H9 (cell line): ENCODE data around the gene SNRPA1. TPM values are rescaled to one million over a fixed set of nuclear protein-coding genes. Genes with fewer than 3 reads are reported as not detected.
A peak's percentile ranks its signal among the peaks of the same experiment; 100 is the strongest.

ENCODE experiments used
- DNase-seq: peaks from one replicate; pipeline ENCODE4 v3.0.0-alpha.2; 2017
- H2AFZ ChIP-seq: one replicate; pipeline ENCODE4 v1.6.1; 2013; ENCODE audit warnings: mild to moderate bottlenecking, low read length, control low read depth, moderate library complexity
- H2AK5ac ChIP-seq: 2 replicates; pipeline ENCODE4 v1.6.1; 2013; ENCODE audit warnings: low read length, control low read depth, mixed read lengths; ENCODE audit not compliant: insufficient read length
- H2BK120ac ChIP-seq: one replicate; pipeline ENCODE4 v1.6.1; 2013; ENCODE audit warnings: low read depth, mild to moderate bottlenecking, low read length, control low read depth, inconsistent platforms; ENCODE audit not compliant: poor library complexity, severe bottlenecking
- H2BK12ac ChIP-seq: 2 replicates; pipeline ENCODE4 v1.6.1; 2013; ENCODE audit warnings: low read length, control low read depth, mixed read lengths, low read depth; ENCODE audit not compliant: insufficient read length
- H2BK15ac ChIP-seq: 2 replicates; pipeline ENCODE4 v1.6.1; 2013; ENCODE audit warnings: low read depth, low read length, control low read depth
- H2BK20ac ChIP-seq: one replicate; pipeline ENCODE4 v1.6.1; 2013; ENCODE audit warnings: low read depth, mild to moderate bottlenecking, low read length, control low read depth, inconsistent platforms; ENCODE audit not compliant: poor library complexity, severe bottlenecking
- H2BK5ac ChIP-seq: 2 replicates; pipeline ENCODE4 v1.6.1; 2013; ENCODE audit warnings: low read length, control low read depth, mixed read lengths; ENCODE audit not compliant: insufficient read length
- H3K14ac ChIP-seq: 2 replicates; pipeline ENCODE4 v1.6.1; 2013; ENCODE audit warnings: low read length, control low read depth; ENCODE audit not compliant: insufficient read depth
- H3K18ac ChIP-seq: 2 replicates; pipeline ENCODE4 v1.6.1; 2013; ENCODE audit warnings: low read depth, mild to moderate bottlenecking, mixed read lengths, low read length, control low read depth; ENCODE audit not compliant: insufficient read length
- H3K23ac ChIP-seq: 2 replicates; pipeline ENCODE4 v1.6.1; 2013; ENCODE audit warnings: low read length, control low read depth, mixed read lengths, low read depth; ENCODE audit not compliant: insufficient read length
- H3K23me2 ChIP-seq: 2 replicates; pipeline ENCODE4 v1.6.1; 2013; ENCODE audit warnings: low read depth, mild to moderate bottlenecking, mixed read lengths, low read length, control low read depth; ENCODE audit not compliant: insufficient read length, poor library complexity, severe bottlenecking
- H3K27ac ChIP-seq: 2 replicates; pipeline ENCODE4 v1.5.1; 2013; ENCODE audit warnings: low read length, control low read depth, mixed read lengths, low read depth; ENCODE audit not compliant: insufficient read length
- H3K27me3 ChIP-seq: 2 replicates; pipeline ENCODE4 v1.6.1; 2013; ENCODE audit warnings: low read length, control low read depth, inconsistent platforms; ENCODE audit not compliant: insufficient read depth
- H3K4ac ChIP-seq: 2 replicates; pipeline ENCODE4 v1.6.1; 2013; ENCODE audit warnings: low read depth, mild to moderate bottlenecking, control low read depth, inconsistent platforms, low read length, moderate library complexity
- H3K4me1 ChIP-seq: 2 replicates; pipeline ENCODE4 v1.6.1; 2013; ENCODE audit warnings: low read length, control low read depth, inconsistent platforms; ENCODE audit not compliant: insufficient read depth
- H3K4me2 ChIP-seq: 2 replicates; pipeline ENCODE4 v1.6.1; 2013; ENCODE audit warnings: low read length, control low read depth, mixed read lengths; ENCODE audit not compliant: insufficient read length, insufficient read depth
- H3K56ac ChIP-seq: 2 replicates; pipeline ENCODE4 v1.6.1; 2013; ENCODE audit warnings: low read depth, mild to moderate bottlenecking, mixed read lengths, low read length, control low read depth; ENCODE audit not compliant: insufficient read length
- H3K79me1 ChIP-seq: 2 replicates; pipeline ENCODE4 v1.6.1; 2013; ENCODE audit warnings: low read depth, mild to moderate bottlenecking, moderate library complexity, low read length, control low read depth, inconsistent platforms; ENCODE audit not compliant: insufficient read depth, poor library complexity, severe bottlenecking
- H3K79me2 ChIP-seq: 2 replicates; pipeline ENCODE4 v1.6.1; 2013; ENCODE audit warnings: low read length, control low read depth, inconsistent platforms; ENCODE audit not compliant: insufficient read depth
- H3K9ac ChIP-seq: 2 replicates; pipeline ENCODE4 v1.6.1; 2013; ENCODE audit warnings: low read length, control low read depth, mixed read lengths; ENCODE audit not compliant: insufficient read length; ENCODE audit errors: extremely low read depth
- H3K9me3 ChIP-seq: one replicate; pipeline ENCODE4 v1.6.1; 2013; ENCODE audit warnings: low read depth, low read length, inconsistent platforms; ENCODE audit not compliant: control insufficient read depth
- H3T11ph ChIP-seq: one replicate; pipeline ENCODE4 v1.6.1; 2013; ENCODE audit warnings: mild to moderate bottlenecking, low read length, control low read depth, inconsistent platforms
- H4K20me1 ChIP-seq: one replicate; pipeline ENCODE4 v1.6.1; 2013; ENCODE audit not compliant: control insufficient read depth, insufficient read length, insufficient read depth
- H4K5ac ChIP-seq: 2 replicates; pipeline ENCODE4 v1.6.1; 2013; ENCODE audit warnings: low read depth, mild to moderate bottlenecking, mixed read lengths, low read length, control low read depth; ENCODE audit not compliant: insufficient read length
- H4K8ac ChIP-seq: replicated peaks from 2 replicates; pipeline ENCODE4 v1.6.1; 2013; ENCODE audit warnings: low read length, control low read depth, mixed read lengths, low read depth; ENCODE audit not compliant: insufficient read length
- H4K91ac ChIP-seq: 2 replicates; pipeline ENCODE4 v1.6.1; 2013; ENCODE audit warnings: low read depth, mild to moderate bottlenecking, moderate library complexity, mixed read lengths, low read length, control low read depth; ENCODE audit not compliant: insufficient read length
- H3K27ac Mint-ChIP-seq, 3 experiments: 2 replicates in 2 of 3; 3 replicates in 1 of 3; pipeline ENCODE4 v1.8.0; 2020 to 2021; ENCODE audit warnings: mixed read lengths in 3 of 3, mild to moderate bottlenecking in 1 of 3, moderate library complexity in 1 of 3
- H3K27me3 Mint-ChIP-seq: 2 replicates; pipeline ENCODE4 v1.8.0; 2021; ENCODE audit warnings: low read depth, mild to moderate bottlenecking, moderate library complexity, mixed read lengths
- H3K36me3 Mint-ChIP-seq, 3 experiments: 2 replicates in 2 of 3; 3 replicates in 1 of 3; pipeline ENCODE4 v1.8.0; 2020 to 2021; ENCODE audit warnings: low read depth in 3 of 3, mixed read lengths in 3 of 3; ENCODE audit not compliant: insufficient read depth in 1 of 3
- H3K4me1 Mint-ChIP-seq, 2 experiments: 2 replicates each; pipeline ENCODE4 v1.8.0; 2020; ENCODE audit warnings: mixed read lengths in 2 of 2
- H3K4me3 Mint-ChIP-seq, 2 experiments: 2 replicates in 1 of 2; 3 replicates in 1 of 2; pipeline ENCODE4 v1.8.0; 2020 to 2021; ENCODE audit warnings: mild to moderate bottlenecking in 2 of 2, mixed read lengths in 2 of 2, moderate library complexity in 1 of 2
- H3K9me3 Mint-ChIP-seq, 2 experiments: 2 replicates in 1 of 2; 3 replicates in 1 of 2; pipeline ENCODE4 v1.8.0; 2020; ENCODE audit warnings: mild to moderate bottlenecking in 2 of 2, mixed read lengths in 2 of 2, moderate library complexity in 1 of 2
- WGBS: extraction: QIAGEN DNeasy Blood & Tissue Kit; methylation state at CpG from one replicate; pipeline ENCODE4 v1.1.7; 2013; ENCODE audit warnings: missing lambda C conversion rate, low lambda C conversion rate, mixed read lengths; ENCODE audit not compliant: insufficient read length; ENCODE audit errors: extremely low coverage; 5-methylcytosine and 5-hydroxymethylcytosine counted together
- total RNA-seq: library from RNA; stranded (reverse); gene quantifications from 2 replicates; pipeline ENCODE4 v1.2.1, GENCODE V29; 2021
- TF ChIP-seq, protein P1 (sequence below): fragments of 200-600 bp; sonication (generic); conservative IDR thresholded peaks from 3 replicates; pipeline ENCODE4 v1.8.0; 2021; ENCODE audit warnings: antibody characterized with exemption, mild to moderate bottlenecking

SNRPA1 gene
- total RNA-seq, 1 experiment from 2014 or later, result 145 TPM

DNA sequence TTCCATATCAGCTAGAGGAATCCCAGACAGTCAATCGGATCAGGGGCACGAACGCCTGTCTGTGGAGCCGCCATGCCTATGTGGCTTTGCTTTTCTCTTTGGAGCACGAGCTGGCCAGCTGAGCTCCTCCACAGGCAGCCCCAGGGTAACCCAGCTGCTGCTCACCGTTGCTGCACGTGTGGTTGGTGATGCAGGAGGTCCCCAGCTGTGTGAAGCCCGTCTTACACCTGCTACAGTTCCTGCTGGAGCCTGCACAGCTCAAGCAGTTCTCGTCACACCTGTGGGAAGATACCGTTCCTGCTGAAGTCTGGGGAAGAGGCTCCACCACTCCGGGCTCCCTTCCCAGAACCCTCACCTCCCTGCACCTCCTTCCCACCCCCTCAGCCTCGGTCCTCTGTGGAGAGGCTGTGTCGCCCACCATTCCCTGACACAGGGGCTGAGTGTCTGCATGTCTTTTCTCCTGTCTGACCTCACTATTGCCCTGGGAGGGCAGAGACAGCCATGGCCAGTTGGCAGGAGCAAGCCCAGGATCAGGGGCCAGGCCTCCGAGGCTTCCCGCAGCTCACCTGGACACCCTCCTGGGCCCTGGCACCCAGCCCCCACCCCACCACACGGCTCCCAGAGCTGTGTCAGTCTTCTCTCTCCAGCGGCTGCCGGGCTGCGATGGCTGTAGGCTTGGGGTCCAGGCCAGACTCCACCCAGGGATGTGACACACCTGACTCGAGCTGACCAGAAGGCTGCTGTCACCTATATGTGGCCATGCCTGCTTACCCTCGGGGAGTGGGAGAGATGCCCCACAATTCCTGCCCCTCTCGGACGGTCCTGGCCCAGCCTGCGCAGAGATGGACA is 12.2 kb upstream of the SNRPA1 start:
- no peaks in the 10 kb centered on the region for H3K79me2 ChIP-seq
- H3K4me2 ChIP-seq, result no peak overlapping the region
- H3K23me2 ChIP-seq, result no peaks in the 10 kb centered on the region
- no peak overlapping the region for H2BK5ac ChIP-seq
- no peak overlapping the region for H3K56ac ChIP-seq
- H3T11ph ChIP-seq, result no peak overlapping the region
- H3K9me3 ChIP-seq, result no peaks in the 10 kb centered on the region
- H4K20me1 ChIP-seq, result no peaks in the 10 kb centered on the region
- Mint-ChIP-seq H3K27ac (peak overlapping the region in 1 of 3 experiments; percentile 55; a peak in 1 of 7 replicates), H3K4me3 (no peak overlapping the region), H3K4me1 (peaks cover 0 to 4% of the 10 kb centered on the region in 2 experiments; a peak in 1 of 4 replicates), H3K9me3 (no peaks in the 10 kb centered on the region; a peak in 1 of 5 replicates), H3K27me3 (no peaks in the 10 kb centered on the region; the same call in 1 of the 2 replicates), H3K36me3 (no peaks in the 10 kb centered on the region)
- H3K27me3 ChIP-seq, result no peaks in the 10 kb centered on the region
- no peak overlapping the region for H3K23ac ChIP-seq
- no peaks in the 10 kb centered on the region for H3K4me1 ChIP-seq
- H2AFZ ChIP-seq, result no peak overlapping the region
- no peak overlapping the region for H3K4ac ChIP-seq
- no peak overlapping the region for H2BK120ac ChIP-seq
- no peak overlapping the region for H4K91ac ChIP-seq
- TF ChIP-seq, protein P1, sequence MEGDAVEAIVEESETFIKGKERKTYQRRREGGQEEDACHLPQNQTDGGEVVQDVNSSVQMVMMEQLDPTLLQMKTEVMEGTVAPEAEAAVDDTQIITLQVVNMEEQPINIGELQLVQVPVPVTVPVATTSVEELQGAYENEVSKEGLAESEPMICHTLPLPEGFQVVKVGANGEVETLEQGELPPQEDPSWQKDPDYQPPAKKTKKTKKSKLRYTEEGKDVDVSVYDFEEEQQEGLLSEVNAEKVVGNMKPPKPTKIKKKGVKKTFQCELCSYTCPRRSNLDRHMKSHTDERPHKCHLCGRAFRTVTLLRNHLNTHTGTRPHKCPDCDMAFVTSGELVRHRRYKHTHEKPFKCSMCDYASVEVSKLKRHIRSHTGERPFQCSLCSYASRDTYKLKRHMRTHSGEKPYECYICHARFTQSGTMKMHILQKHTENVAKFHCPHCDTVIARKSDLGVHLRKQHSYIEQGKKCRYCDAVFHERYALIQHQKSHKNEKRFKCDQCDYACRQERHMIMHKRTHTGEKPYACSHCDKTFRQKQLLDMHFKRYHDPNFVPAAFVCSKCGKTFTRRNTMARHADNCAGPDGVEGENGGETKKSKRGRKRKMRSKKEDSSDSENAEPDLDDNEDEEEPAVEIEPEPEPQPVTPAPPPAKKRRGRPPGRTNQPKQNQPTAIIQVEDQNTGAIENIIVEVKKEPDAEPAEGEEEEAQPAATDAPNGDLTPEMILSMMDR, result no peak
- H2BK20ac ChIP-seq, result no peak overlapping the region
- H3K14ac ChIP-seq, result no peak overlapping the region
- H4K5ac ChIP-seq, result no peak overlapping the region
- H3K18ac ChIP-seq, result no peak overlapping the region
- no peaks in the 10 kb centered on the region for H3K79me1 ChIP-seq
- no peak overlapping the region for H3K27ac ChIP-seq
- H4K8ac ChIP-seq, result no peak overlapping the region
- no CpG with 5 or more reads among the region's 24 CpGs for WGBS
- no peak overlapping the region for H2BK15ac ChIP-seq
- H2BK12ac ChIP-seq, result no peak overlapping the region
- DNase-seq, result peak; percentile 22
- no peak overlapping the region for H3K9ac ChIP-seq
- H2AK5ac ChIP-seq, result no peak overlapping the region
